CD14-positive monocyte (primary cell): Measurements from ENCODE around the gene PPT1. TPM values are rescaled to one million over a fixed set of nuclear protein-coding genes. Genes with fewer than 3 reads are reported as not detected.

Experiments
- DNase-seq, 3 donors: peaks; one replicate each; pipeline ENCODE4 v3.0.0-alpha.2; 2011 to 2022
- H2AFZ ChIP-seq: 2 replicates; pipeline ENCODE4 v1.6.0; 2012; ENCODE audit warnings: mild to moderate bottlenecking, low read depth, low read length, inconsistent platforms; ENCODE audit not compliant: insufficient read depth, poor library complexity, severe bottlenecking
- H3K27ac ChIP-seq, 2 donors: 1 replicate in 1 of 2; 2 replicates in 1 of 2; pipeline ENCODE4 v1.5.1; 2012 to 2013; ENCODE audit warnings: low read length in 2 of 2, control low read depth in 1 of 2, inconsistent platforms in 1 of 2, low read depth in 1 of 2, mild to moderate bottlenecking in 1 of 2
- H3K27me3 ChIP-seq, 2 donors: one replicate each; pipeline versions ENCODE4 v1.6.0 to v1.6.1; 2011 to 2013; ENCODE audit warnings: low read length in 2 of 2; ENCODE audit not compliant: control insufficient read depth in 2 of 2, insufficient read depth in 2 of 2
- H3K36me3 ChIP-seq, 2 donors: replicated peaks in 1 of 2; 1 replicate in 1 of 2; 2 replicates in 1 of 2; pipeline versions ENCODE4 v1.5.1 to v1.6.1; 2012 to 2013; ENCODE audit warnings: low read length in 2 of 2, control low read depth in 1 of 2, inconsistent platforms in 1 of 2, mild to moderate bottlenecking in 1 of 2; ENCODE audit not compliant: insufficient read depth in 2 of 2, control insufficient read depth in 1 of 2
- H3K4me1 ChIP-seq, 2 donors: 1 replicate in 1 of 2; 2 replicates in 1 of 2; pipeline versions ENCODE4 v1.5.1 to v1.6.1; 2012 to 2013; ENCODE audit warnings: low read length in 2 of 2, control low read depth in 1 of 2, inconsistent platforms in 1 of 2, mild to moderate bottlenecking in 1 of 2, moderate library complexity in 1 of 2; ENCODE audit not compliant: insufficient read depth in 2 of 2, control insufficient read depth in 1 of 2
- H3K4me2 ChIP-seq: replicated peaks from 2 replicates; pipeline ENCODE3; 2012; ENCODE audit warnings: low read length, moderate library complexity, mild to moderate bottlenecking; ENCODE audit not compliant: poor library complexity, severe bottlenecking; ENCODE audit errors: extremely low read depth
- H3K4me3 ChIP-seq, 3 experiments: fragments of 200-600 bp in 1 of 3; sonication (generic) in 1 of 3; replicated peaks in 1 of 3; 1 replicate in 2 of 3; 2 replicates in 1 of 3; pipeline ENCODE4 v1.5.1; 2011 to 2013; ENCODE audit warnings: low read length in 3 of 3, mild to moderate bottlenecking in 3 of 3, control low read depth in 2 of 3, low read depth in 2 of 3, inconsistent platforms in 1 of 3, moderate library complexity in 1 of 3
- H3K79me2 ChIP-seq: 2 replicates; pipeline ENCODE4 v1.6.0; 2012; ENCODE audit warnings: mild to moderate bottlenecking, control low read depth, inconsistent platforms, low read length, moderate library complexity; ENCODE audit not compliant: insufficient read depth
- H3K9ac ChIP-seq: 2 replicates; pipeline ENCODE4 v1.6.0; 2017; ENCODE audit warnings: low read length, mild to moderate bottlenecking; ENCODE audit not compliant: insufficient read depth, poor library complexity, severe bottlenecking
- H3K9me3 ChIP-seq, 2 donors: replicated peaks in 1 of 2; 1 replicate in 1 of 2; 2 replicates in 1 of 2; pipeline versions ENCODE4 v1.5.1 to v1.6.1; 2012 to 2013; ENCODE audit warnings: low read length in 2 of 2, control low read depth in 1 of 2; ENCODE audit not compliant: control insufficient read depth in 1 of 2, insufficient read depth in 1 of 2
- H4K20me1 ChIP-seq: 2 replicates; pipeline ENCODE4 v1.6.0; 2012; ENCODE audit warnings: mild to moderate bottlenecking, low read length, control low read depth, moderate library complexity; ENCODE audit not compliant: insufficient read depth
- H3K27ac Mint-ChIP-seq, 7 donors: one replicate each; pipeline ENCODE4 v1.8.0; 2020; ENCODE audit warnings: mild to moderate bottlenecking in 7 of 7, mixed read lengths in 7 of 7, moderate library complexity in 6 of 7, inconsistent platforms in 2 of 7
- H3K27me3 Mint-ChIP-seq, 3 donors: one replicate each; pipeline ENCODE4 v1.8.0; 2021 to 2022; ENCODE audit warnings: low read depth in 3 of 3, mild to moderate bottlenecking in 3 of 3, mixed read lengths in 3 of 3, moderate library complexity in 3 of 3, inconsistent platforms in 1 of 3
- H3K36me3 Mint-ChIP-seq, 2 donors: one replicate each; pipeline ENCODE4 v1.8.0; 2020; ENCODE audit warnings: mixed read lengths in 2 of 2, inconsistent platforms in 1 of 2, mild to moderate bottlenecking in 1 of 2
- H3K4me1 Mint-ChIP-seq: one replicate; pipeline ENCODE4 v1.8.0; 2020; ENCODE audit warnings: mild to moderate bottlenecking, mixed read lengths
- H3K4me3 Mint-ChIP-seq, 2 donors: one replicate each; pipeline ENCODE4 v1.8.0; 2020; ENCODE audit warnings: mild to moderate bottlenecking in 2 of 2, mixed read lengths in 2 of 2, moderate library complexity in 1 of 2
- H3K9me3 Mint-ChIP-seq, 7 donors: one replicate each; pipeline ENCODE4 v1.8.0; 2020 to 2022; ENCODE audit warnings: mixed read lengths in 7 of 7, mild to moderate bottlenecking in 6 of 7, moderate library complexity in 6 of 7, inconsistent platforms in 2 of 7
- WGBS: methylation state at CpG from one replicate; pipeline ENCODE4 v1.1.5; 2013; ENCODE audit warnings: missing lambda C conversion rate; ENCODE audit not compliant: insufficient coverage; 5-methylcytosine and 5-hydroxymethylcytosine counted together
- intact Hi-C, 2 donors: fragments of 100-400 bp; cut with micrococcal nuclease; formaldehyde crosslinking; loops; one replicate each; pipeline versions ENCODE4 v1.15.0 to v1.15.1; 2023
- polyA plus RNA-seq, 3 donors: library from polyadenylated mRNA; depleted of rRNA in 1 of 3; unstranded in 2 of 3; stranded (reverse) in 1 of 3; fragments of 300-500 nt in 2 of 3; fragments of >200 nt in 1 of 3; fragmentation: Illumina TruSeq in 2 of 3; gene quantifications; 1 replicate in 2 of 3; 2 replicates in 1 of 3; pipeline ENCODE4 v1.2.3, GENCODE V29; 2012 to 2021
- TF ChIP-seq, protein P1 (sequence below): fragments of 200-600 bp; IDR thresholded peaks from one replicate; pipeline ENCODE4 v1.8.0; 2022; ENCODE audit warnings: antibody characterized with exemption, mild to moderate bottlenecking

The PPT1 gene
- polyA plus RNA-seq, 3 donors = 166 to 1,143 (median 658) TPM

DNA sequence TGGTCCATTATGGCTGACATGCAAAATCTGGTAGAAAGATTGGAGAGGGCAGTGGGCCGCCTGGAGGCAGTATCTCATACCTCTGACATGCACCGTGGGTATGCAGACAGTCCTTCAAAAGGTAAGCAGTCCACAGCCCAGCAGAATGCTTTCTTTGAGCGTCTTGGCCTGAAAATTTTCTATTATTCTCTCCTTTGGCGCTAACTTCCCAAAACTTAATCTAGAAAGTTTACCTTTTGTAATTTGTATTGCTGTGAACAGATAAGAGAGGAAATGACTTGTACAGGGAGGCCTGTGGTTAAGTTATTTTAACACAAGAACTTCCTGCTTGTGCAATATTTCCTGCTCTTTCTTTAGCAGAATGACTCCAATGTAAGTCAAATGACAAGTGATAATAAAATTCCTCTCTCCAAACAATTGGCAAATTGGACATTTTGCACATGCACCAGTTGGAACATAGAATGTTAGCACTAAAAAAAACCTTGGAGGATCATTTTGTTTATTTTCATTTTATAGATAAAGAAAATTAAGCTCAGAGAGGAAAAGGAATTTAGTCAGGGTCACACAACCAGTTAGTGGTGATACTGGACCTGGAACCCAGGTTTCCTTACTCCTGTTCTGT lies 37.6 kb downstream of the PPT1 start:
- Mint-ChIP-seq H3K36me3 (peaks cover 54 to 82% of the 10 kb centered on the region in 2 donors), H3K9me3 (peaks cover 0 to 2% (median 0%) of the 10 kb centered on the region in 7 donors), H3K4me1 (peaks cover 97% of the 10 kb centered on the region), H3K4me3 (peak overlapping the region; percentile 49 to 83), H3K27me3 (no peaks in the 10 kb centered on the region), H3K27ac (peak overlapping the region; percentile 83 to 97 (median 95))
- peak in 2 of 3 donors; percentile 78 to 90 for DNase-seq
- Histone ChIP-seq H4K20me1 (peaks cover 92% of the 10 kb centered on the region), H3K27ac (peak overlapping the region; percentile 59 to 75), H3K9me3 (no peaks in the 10 kb centered on the region), H3K79me2 (peaks cover 98% of the 10 kb centered on the region), H3K36me3 (peaks cover 51 to 73% of the 10 kb centered on the region in 2 donors), H3K4me3 (peak overlapping the region in 2 of 3 experiments; percentile 34 to 71), H3K9ac (peak overlapping the region; percentile 0), H2AFZ (no peak overlapping the region), H3K27me3 (no peaks in the 10 kb centered on the region), H3K4me1 (peaks cover 95 to 96% of the 10 kb centered on the region in 2 donors), H3K4me2 (peak overlapping the region; percentile 76)
- TF ChIP-seq, protein P1, sequence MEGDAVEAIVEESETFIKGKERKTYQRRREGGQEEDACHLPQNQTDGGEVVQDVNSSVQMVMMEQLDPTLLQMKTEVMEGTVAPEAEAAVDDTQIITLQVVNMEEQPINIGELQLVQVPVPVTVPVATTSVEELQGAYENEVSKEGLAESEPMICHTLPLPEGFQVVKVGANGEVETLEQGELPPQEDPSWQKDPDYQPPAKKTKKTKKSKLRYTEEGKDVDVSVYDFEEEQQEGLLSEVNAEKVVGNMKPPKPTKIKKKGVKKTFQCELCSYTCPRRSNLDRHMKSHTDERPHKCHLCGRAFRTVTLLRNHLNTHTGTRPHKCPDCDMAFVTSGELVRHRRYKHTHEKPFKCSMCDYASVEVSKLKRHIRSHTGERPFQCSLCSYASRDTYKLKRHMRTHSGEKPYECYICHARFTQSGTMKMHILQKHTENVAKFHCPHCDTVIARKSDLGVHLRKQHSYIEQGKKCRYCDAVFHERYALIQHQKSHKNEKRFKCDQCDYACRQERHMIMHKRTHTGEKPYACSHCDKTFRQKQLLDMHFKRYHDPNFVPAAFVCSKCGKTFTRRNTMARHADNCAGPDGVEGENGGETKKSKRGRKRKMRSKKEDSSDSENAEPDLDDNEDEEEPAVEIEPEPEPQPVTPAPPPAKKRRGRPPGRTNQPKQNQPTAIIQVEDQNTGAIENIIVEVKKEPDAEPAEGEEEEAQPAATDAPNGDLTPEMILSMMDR = no peak
- intact Hi-C loops = no loop called here
- no CpG with 5 or more reads among the region's 4 CpGs for WGBS

DNA sequence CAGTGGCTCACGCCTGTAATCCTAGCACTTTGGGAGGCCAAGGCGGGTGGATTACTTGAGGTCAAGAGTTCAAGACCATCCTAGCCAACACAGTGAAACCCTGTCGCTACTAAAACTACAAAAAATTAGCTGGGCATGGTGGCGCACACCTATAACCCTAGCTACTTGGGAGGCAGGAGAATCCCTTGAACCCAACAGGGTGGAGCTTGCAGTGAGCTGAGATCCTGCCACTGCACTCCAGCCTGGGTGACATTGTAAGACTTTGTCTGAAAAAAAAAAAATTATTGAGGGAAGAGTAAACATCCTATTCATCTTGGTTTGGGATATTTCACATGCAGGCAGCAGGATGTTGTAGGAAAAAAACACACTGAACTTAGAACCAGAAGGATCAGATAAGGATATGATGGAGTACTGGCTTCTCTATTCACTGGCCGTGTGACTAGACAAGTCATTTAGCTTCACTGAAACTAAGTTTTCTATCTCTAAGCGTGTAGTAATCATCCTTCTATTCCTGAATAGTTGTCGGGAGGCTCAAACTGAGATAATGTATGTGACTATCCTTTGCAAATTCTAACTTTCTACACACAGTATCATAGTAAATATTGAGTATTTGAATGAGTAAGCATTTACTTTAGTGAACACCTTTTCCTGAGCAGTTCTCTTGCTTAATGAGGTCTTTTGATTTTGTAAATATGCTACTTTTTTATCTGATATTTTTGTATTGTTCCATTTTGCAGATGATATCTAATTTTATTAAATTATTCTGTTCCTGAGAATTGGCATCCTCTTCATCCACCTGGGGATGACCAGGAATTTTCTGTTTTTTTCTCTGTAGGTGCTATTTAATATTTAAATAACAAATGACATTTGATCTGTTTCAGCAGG lies 38.4 kb downstream of the PPT1 start:
- Histone ChIP-seq H3K9ac (no peak overlapping the region), H3K36me3 (peaks cover 44 to 65% of the 10 kb centered on the region in 2 donors)
- 100% methylated on average over 2 of the region's 7 CpGs for WGBS

More for the DNA sequence above, 38.4 kb downstream of the PPT1 start:
- TF ChIP-seq, protein P1 = no peak
- Mint-ChIP-seq H3K27me3 (no peaks in the 10 kb centered on the region), H3K4me3 (peak overlapping the region; percentile 52 to 83), H3K27ac (peak overlapping the region; percentile 80 to 97 (median 95)), H3K9me3 (peaks cover 0 to under 1% (median 0%) of the 10 kb centered on the region in 7 donors), H3K36me3 (peaks cover 46 to 81% of the 10 kb centered on the region in 2 donors), H3K4me1 (peaks cover 96% of the 10 kb centered on the region)
- Histone ChIP-seq H3K4me3 (peak overlapping the region in 2 of 3 experiments; percentile 29 to 71), H4K20me1 (peaks cover 99% of the 10 kb centered on the region), H3K4me2 (peak overlapping the region; percentile 76), H3K4me1 (peaks cover 92 to 95% of the 10 kb centered on the region in 2 donors), H2AFZ (no peak overlapping the region), H3K9me3 (no peaks in the 10 kb centered on the region), H3K79me2 (peaks cover 100% of the 10 kb centered on the region), H3K27me3 (no peaks in the 10 kb centered on the region), H3K27ac (peak overlapping the region; percentile 45 to 75)
- no peak for DNase-seq
- intact Hi-C loops = no loop called here
